NB4 (cell line): ENCODE measurements around the gene CAMSAP1.

Experiments used
- DNase-seq: peaks from one replicate; pipeline ENCODE4 v3.0.0; 2010; ENCODE audit warnings: low read depth
- H3K4me3 ChIP-seq: one replicate; pipeline ENCODE4 v1.5.1; 2011; ENCODE audit warnings: mild to moderate bottlenecking, low read depth, low read length, moderate library complexity
- MYC ChIP-seq: IDR thresholded peaks from 2 replicates; pipeline ENCODE4 v1.6.1; 2011; ENCODE audit warnings: low read depth, low read length
- POLR2A ChIP-seq: IDR thresholded peaks from 2 replicates; pipeline ENCODE4 v1.6.1; 2011; ENCODE audit warnings: mild to moderate bottlenecking; ENCODE audit not compliant: insufficient read length; ENCODE audit errors: extremely low read depth
- TF ChIP-seq, protein P1 (sequence below): IDR thresholded peaks from 2 replicates; pipeline ENCODE4 v1.6.1; 2011; ENCODE audit warnings: low read depth, low read length
- TF ChIP-seq, protein P2 (sequence below): IDR thresholded peaks from one replicate; pipeline ENCODE4 v1.5.1; 2012; ENCODE audit warnings: low read depth, low read length

CAMSAP1 gene

DNA sequence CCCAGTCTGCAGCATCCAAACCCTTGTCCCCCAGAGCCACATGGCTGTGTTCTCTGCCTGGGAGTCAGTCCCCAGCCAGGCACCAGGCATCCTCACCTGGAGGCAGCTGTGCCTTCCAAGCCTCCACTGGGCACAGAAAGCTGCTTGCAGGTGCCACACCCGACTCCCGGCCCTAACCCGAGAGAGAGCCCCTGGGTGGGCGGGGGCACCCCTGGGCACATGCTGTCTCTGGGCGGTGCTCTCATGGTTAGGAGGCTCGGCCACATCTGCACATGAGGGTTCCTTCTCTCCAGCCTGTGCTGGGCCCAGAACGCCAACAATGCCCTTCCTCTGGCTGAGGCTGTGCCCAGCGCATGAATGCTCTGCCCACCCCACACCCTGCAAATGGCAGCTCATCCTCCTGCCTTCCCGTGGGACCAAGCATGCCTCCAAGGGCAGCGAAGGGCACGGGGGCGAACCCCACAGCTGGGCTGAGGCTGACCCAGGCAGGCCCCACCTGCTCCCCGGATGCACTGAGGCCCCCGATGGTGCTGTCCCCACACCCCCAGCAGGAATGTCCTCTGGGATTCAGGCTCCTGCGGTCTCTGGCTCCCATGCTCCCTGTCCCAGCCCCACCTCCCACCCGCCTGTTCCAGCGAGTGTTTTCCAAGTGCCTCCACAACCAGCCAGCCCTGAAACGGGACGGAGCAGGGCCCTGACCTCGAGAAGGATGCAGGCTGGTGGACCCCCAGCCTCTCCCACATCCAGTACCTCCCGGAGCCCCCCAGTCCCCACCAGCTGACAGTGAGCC lies 22.5 kb upstream of the CAMSAP1 start:
- TF ChIP-seq, protein P1, sequence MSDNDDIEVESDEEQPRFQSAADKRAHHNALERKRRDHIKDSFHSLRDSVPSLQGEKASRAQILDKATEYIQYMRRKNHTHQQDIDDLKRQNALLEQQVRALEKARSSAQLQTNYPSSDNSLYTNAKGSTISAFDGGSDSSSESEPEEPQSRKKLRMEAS = no peak
- TF ChIP-seq MYC = no peak
- TF ChIP-seq, protein P2, sequence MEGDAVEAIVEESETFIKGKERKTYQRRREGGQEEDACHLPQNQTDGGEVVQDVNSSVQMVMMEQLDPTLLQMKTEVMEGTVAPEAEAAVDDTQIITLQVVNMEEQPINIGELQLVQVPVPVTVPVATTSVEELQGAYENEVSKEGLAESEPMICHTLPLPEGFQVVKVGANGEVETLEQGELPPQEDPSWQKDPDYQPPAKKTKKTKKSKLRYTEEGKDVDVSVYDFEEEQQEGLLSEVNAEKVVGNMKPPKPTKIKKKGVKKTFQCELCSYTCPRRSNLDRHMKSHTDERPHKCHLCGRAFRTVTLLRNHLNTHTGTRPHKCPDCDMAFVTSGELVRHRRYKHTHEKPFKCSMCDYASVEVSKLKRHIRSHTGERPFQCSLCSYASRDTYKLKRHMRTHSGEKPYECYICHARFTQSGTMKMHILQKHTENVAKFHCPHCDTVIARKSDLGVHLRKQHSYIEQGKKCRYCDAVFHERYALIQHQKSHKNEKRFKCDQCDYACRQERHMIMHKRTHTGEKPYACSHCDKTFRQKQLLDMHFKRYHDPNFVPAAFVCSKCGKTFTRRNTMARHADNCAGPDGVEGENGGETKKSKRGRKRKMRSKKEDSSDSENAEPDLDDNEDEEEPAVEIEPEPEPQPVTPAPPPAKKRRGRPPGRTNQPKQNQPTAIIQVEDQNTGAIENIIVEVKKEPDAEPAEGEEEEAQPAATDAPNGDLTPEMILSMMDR = no peak
- no peak for TF ChIP-seq POLR2A
- no peak overlapping the region for H3K4me3 ChIP-seq
- DNase-seq = no peak

DNA sequence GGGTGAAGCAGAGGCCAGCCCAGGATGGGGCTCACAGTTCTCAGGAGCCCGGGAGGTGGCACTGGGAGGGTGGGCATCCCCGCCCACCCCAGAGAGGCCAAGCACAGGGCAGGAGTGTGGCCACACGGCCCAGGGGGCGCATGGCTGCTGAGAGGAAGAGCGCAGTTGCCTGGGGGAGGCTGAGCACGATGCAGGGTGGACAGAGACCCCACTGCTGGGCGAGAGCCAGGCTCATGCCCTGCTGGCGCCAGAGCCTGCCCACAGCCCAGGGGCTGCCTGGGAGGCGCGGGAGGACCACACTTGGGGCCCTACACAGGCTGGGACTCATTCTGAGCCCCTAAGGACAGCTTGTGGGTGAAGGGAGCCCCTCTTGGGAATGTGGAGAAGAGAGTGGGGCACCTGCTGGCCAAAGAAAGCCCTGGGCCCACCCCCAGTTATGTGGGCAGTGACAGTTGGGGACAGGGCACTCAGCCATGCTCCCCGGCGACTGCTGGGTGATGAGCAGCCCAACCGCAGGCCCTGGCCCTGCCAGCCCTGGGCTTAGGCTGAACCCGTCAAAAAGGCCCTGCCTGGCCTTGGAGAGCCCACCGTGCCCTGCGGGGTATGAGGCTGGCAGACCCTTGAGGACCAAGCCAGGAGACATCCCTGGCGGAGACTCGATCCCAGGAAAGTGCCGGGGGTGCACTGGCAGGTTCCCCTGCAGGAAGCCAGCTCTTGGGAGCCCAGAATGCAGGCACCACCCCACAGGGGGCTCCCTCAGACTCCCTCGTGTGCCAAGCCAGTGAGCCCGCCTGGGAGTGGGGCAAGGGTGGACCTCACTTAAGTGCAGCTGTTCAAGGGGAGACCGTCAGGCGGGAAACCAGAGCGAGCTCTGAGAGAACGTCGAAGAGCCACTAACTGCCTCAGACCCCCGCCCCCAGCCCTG lies 21.6 kb upstream of the CAMSAP1 start:
- H3K4me3 ChIP-seq = no peak overlapping the region
- TF ChIP-seq POLR2A (no peak), MYC (no peak)
- TF ChIP-seq, protein P2 = no peak
- TF ChIP-seq, protein P1 = no peak
- DNase-seq = no peak

DNA sequence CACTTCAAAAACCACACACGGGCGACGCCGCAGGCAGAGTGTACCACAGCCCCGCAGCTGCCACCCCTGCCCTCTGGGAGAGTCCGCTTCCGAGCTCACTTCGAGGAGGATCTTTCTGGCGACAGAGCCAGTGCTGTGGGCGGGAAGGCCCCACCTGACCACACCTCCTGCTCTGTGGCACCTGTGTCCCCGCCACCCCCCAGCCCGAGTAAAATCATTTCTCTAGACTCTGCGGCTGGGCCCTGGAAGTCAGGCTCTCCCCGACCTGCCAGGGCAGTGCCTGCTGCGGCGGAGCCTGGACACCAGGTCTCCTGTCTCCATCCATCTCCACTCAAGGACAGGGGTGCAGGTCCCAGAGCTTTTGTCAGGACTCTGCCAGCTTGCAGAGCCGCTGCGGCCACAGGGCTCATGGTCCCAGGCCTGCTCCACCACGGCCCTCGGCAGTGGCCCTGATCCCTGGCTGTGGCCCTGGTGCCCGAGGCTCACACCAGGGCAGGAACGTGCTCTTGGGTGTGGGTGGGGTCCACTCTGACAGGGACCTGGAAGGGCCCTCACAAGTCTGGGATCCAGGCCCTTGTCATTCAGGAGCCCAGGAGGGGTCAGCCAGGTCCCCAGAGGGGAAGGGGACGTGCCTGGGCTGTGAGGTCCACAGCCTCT lies 20.9 kb upstream of the CAMSAP1 start:
- no peak for DNase-seq
- no peak overlapping the region for H3K4me3 ChIP-seq
- no peak for TF ChIP-seq POLR2A
- TF ChIP-seq, protein P1 = no peak
- TF ChIP-seq MYC = no peak
- TF ChIP-seq, protein P2 = no peak

DNA sequence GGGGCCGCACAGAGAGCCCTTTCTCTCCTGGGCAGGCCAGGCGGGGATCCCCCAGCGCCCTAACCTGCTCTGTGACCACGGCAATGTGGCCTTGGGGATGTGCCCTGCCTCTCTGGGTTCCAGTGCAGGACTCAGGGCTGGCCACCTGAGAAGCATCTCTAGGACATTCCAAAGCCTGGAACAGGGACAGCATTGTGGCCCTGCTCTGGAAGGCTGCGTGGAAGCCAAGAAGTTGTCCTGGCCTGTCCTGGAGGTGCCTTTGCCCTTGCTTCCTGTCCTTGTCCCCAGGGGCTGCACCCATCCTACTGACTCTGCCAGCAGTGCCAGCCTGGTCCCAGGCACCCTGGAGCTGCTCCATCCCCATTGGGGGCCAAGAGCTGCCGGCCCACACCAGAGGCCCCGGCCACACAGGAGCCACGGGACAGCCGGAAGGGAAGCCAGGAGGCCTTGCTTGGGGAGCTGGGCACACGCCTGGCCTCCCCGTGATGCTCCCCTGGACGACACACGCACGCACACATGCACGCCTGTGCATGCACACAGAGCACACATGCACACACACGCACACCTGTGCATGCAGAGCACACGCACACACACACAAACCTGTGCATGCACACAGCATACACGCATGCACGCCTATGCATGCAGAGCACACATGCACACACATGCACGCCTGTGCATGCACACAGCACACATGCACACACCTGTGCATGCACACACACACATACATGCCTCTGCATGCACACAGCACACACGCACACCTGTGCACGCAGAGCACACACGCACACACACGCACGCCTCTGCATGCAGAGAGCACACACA lies 20.1 kb upstream of the CAMSAP1 start:
- no peak for DNase-seq
- H3K4me3 ChIP-seq = no peak overlapping the region
- TF ChIP-seq POLR2A (no peak), MYC (no peak)
- TF ChIP-seq, protein P1 = no peak
- TF ChIP-seq, protein P2 = no peak
